GM12875 (cell line): ENCODE measurements around the gene HOXB9.

Source experiments
- H3K4me3 ChIP-seq: one replicate; pipeline ENCODE4 v1.5.1; 2011; ENCODE audit warnings: low read depth, low read length, control low read depth
- CTCF ChIP-seq: IDR thresholded peaks from 2 replicates; pipeline ENCODE4 v1.5.1; 2011; ENCODE audit warnings: low read depth, mild to moderate bottlenecking, control low read depth, inconsistent platforms, low read length, moderate library complexity, borderline replicate concordance; ENCODE audit not compliant: insufficient read depth

Gene HOXB9

GRCh38 chr17:48611213-48611612, 14.9 kb downstream of the HOXB9 start:
- peak overlapping the region; percentile 87 for H3K4me3 ChIP-seq
- no peak for TF ChIP-seq CTCF

- peak within 1 kb of the TSS; percentile 87 for H3K4me3 ChIP-seq
- TF ChIP-seq CTCF, result no peak
These were observed 15.6 kb downstream of the HOXB9 start, which contains the start of gene HOXB7 for GRCh38 chr17:48610282-48611211. HOXB7 (minus strand) TSS chr17:48611017; CDS start chr17:48610918, 99 bp downstream.

GRCh38 chr17:48609759-48610281, 16.3 kb downstream of the HOXB9 start:
- peak overlapping the region; percentile 87 for H3K4me3 ChIP-seq
- TF ChIP-seq CTCF, result no peak

GRCh38 chr17:48609033-48609432, 17.1 kb downstream of the HOXB9 start:
- no peak for TF ChIP-seq CTCF
- no peak overlapping the region for H3K4me3 ChIP-seq

GRCh38 chr17:48608494-48608834, 17.7 kb downstream of the HOXB9 start:
- no peak overlapping the region for H3K4me3 ChIP-seq
- TF ChIP-seq CTCF, result no peak

- H3K4me3 ChIP-seq, result no peak overlapping the region
- TF ChIP-seq CTCF, result no peak
These were observed 19.1 kb downstream of the HOXB9 start for GRCh38 chr17:48606892-48607614.
